GM18498 (cell line): ENCODE results near the gene DDX5.
"Not testable (repeated sequence)": the region's sequence is repeated elsewhere in the genome, so short reads cannot be mapped to it uniquely, and the experiment has no call there.

Source experiments
- ATAC-seq: cut with Tn5 transposase; IDR thresholded peaks from one replicate; pipeline ENCODE4 v1.9.1; 2021; ENCODE audit warnings: mild to moderate bottlenecking, moderate library complexity; ENCODE audit not compliant: unreplicated experiment

The DDX5 gene

DNA sequence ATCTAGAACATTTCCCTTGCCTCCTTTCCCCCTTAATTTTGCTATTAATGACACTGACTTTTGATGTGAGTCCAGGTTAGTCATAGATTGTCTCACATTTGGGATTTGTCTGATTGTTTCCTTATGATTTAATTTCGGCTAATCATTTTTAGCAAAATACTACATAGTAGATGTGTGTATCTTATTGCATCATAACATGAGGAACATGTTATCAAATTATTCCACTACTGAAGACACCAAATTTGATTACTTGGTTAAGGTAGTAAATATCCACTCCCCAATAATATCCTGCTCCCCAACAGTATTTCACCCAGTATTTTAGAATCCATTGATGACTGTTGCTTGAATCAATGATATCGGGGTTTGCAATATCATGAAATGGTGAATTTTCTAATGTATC, 12.0 kb downstream of the DDX5 start:
- no peak for ATAC-seq

DNA sequence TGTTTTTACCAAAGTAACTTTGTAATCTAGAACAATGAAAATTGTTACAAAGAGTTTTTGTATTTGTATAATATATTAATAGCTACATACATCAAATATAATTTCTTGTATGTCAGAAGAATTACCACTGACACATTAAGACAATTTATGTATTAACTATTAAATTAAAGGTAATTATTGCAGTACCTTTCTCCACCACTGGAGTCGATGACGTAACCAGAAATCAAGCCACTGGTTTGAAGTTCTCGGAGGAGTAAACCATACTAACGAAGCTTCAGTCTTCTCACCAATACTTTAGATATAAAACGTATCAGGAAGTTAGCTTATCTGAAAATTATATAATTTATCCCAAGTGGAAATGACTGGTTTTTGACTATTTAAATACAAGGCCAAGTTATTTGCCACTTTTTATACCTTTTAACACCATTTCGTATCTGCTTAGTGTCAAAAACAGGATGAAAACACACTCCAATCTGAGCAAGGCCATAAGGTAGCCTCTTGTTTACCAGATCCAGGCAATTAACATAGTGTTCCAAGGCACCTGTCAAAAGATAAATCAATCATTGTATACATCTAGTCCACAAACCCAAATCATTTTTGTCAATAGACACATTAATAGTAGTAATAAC, 13.5 kb downstream of the DDX5 start:
- ATAC-seq = no peak

DNA sequence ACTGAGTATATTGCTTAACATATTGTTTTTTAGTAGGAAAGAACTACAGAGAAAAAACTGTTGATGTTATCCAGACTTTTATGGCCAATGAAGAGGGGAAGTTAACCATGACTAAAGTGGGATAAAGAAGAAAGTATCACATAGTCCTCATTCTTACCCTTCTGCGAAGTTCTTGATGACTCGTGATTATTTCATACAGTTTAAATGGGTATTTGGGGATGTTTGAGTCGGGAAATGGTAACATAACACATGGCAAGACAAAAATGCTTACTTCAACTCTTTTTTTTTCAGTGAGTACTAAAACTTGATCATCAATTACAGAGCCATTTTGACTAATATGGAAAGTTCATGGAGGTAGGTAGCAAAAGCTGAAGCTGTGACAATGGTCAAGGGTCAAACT, 14.1 kb downstream of the DDX5 start:
- no peak for ATAC-seq

DNA sequence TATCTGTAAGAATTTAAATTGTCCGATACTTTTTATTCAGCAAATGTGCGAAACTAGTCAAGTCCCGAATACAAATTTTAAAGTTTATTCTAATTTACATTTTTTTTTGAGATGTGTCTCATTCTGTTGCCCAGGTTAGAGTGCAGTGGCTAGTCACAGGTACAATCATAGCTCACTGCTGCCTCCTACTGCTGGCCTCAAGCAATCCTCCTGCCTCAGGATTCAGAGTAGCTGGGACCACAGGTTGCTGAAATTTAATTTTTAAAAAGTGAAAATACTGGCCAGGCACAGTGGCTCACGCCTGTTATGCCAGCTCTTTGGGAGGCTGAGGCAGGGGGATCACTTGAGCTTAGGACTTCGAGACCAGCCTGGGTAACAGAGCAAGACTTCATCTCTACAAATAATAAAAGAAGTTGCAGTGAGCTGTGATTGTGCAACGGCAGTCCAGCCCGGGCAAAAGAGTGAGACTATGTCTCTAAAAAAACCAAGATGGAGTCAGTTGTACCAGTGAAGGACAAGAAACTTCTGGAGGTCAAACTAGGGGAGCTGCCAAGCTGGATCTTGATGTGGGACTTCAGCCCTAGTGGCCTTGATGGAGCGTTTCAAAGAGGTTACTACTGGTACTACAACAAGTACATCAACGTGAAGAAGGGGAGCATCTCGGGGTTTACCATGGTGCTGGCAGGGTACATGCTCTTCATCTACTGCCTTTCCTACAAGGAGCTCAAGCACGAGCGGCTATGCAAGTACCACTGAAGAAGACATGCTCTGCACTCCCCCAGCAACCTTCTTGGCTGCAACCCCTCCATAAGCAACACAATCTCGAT, 14.8 kb downstream of the DDX5 start:
- ATAC-seq = no peak

DNA sequence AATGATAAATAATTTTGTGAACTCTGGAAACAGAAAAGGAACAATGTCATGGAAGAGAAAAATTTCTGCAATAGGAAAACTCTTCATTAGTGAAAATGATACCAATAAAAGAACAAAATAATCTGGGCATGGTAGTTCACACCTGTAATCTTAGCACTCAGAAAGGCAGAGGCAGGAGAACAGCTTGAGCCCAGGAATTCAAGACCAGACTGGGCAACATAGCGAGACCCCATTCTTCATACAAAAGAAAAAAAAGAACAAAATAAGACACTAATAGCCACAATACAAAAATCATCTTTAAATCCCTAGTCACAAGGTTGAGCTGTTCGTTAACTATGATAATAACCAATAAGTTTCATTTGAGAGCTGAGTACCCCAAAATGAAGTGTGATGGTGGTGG, 17.8 kb downstream of the DDX5 start:
- ATAC-seq = no peak

DNA sequence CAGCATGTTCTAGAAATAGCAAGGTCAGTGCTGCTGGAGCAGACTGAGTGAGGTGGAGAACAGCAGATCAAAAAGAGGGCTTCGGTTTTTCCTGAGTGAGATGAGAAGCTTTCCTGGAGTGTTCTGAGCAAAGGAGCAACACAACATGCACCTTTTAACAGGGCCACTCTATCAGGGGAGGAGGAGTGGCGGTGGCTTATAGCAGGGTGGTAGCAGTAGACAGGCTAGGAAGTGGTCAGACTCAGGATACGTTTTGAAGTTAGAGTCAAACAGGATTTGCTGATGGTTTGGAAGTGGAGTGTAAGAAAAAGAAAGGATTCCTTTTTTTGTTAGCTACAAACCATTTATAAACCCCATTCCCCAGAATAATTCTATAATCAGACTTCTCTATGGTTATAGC, 21.7 kb downstream of the DDX5 start:
- no peak for ATAC-seq

DNA sequence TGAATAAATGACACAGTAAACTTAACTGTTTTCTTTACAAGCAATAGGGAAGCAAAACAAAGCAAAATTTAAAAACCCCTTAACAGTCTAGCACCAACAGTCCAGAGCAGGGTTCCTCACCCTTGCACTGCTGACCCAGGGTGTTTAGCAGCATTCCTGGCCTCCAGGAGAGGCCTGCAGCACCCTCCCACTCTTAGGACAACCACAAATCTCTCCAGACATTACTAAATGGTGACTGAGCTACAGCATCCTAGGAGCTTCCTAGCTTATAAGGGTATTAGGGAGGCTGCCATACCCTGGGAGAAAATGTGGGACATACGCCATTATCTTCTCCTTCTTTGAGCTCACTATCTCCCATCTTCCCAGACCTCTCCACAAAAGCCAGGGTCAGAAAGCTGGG, 25.1 kb downstream of the DDX5 start:
- ATAC-seq = no peak

DNA sequence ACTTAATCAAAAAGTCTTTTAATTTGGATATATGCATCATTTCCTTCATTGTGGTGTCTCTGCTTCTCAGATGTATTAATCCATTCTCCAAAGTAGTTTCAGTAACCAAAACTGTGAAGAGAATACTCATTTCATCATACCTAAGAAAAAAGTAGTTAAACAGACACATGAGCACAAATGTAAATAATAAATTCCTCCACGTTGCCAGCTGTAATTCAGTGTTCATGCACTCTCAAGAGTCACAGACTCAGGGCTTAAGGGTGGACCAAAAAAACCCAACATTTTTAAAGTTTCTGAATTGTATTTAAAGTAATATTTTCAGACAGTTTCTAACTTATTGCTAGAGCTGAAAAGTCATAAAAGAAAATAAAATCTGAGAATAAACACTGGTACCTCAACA, 28.2 kb downstream of the DDX5 start:
- ATAC-seq = no peak

DNA sequence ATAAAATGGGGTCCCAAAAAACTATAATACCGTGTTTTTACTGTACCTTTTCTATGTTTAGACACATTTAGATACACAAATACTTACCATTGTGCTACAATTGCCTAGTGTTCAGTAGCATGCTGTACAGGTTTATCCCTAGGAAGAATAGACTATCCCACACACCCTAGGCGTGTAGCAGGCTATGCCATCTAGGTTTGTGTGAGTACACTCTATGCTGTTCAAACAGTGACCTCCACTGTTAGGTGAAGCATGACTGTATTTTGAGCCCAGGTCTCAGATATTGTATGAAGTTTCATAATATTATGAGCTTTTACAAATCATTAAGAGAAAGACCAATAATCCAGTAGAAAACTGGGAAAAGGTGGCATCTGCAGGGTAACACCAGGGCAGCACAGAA, 33.5 kb downstream of the DDX5 start:
- ATAC-seq = no peak

DNA sequence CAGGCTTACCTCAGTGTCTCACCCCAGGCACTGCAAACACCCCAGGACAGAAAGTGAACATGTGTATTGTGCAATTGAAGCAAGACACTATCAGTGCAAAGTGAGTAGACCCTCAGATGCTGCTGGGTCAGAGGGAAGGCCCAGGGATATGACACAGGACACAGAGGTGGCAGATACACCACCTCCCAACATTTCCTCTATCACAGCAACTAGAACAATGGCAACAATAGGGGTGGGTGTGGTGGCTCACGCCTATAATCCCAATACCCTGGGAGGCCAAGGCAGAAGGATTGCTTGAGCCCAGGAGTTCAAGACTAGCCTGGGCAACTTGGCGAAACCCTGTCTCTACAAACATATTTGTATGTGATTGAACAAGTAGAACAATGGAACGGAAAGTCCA, 34.6 kb downstream of the DDX5 start:
- ATAC-seq = no peak

DNA sequence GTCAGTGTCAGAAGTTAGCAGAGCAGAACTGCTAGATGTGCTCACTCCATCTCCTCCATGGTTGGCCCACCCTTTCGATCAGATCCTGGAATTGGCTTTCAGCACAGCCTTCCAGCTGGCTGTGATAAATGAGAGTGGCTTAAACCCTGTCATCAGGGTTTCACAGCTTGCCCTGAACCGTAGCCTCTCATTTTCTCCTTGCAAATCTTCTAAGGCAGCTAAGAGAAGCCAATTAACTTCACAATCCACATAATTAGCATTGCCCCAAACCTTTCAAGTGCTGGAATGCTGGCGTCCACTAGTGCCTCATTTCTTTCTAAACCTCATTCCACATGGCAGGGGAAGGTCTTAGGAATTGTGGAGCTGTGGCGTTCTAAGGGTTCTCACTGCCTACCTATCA, 35.5 kb downstream of the DDX5 start:
- no peak for ATAC-seq

DNA sequence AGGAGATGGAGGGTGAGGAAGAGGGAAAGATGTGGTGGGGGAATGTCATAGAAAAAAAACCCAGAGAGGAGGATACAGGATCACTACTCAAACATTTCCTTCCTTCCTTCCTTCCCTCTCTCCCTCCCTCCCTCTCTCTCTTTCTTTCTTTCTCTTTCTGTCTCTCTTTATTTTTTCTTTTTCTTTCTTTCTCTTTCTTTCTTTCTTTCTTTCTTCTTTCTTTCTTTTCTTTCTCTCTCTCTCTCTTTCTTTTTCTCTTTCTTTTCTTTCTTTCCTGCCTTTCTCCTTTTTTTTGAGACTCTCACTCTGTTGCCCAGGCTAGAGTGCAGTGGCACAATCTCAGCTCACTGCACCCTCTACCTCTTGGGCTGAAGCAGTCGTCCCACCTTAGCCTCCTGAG, 39.3 kb downstream of the DDX5 start:
- ATAC-seq = not testable (repeated sequence)

DNA sequence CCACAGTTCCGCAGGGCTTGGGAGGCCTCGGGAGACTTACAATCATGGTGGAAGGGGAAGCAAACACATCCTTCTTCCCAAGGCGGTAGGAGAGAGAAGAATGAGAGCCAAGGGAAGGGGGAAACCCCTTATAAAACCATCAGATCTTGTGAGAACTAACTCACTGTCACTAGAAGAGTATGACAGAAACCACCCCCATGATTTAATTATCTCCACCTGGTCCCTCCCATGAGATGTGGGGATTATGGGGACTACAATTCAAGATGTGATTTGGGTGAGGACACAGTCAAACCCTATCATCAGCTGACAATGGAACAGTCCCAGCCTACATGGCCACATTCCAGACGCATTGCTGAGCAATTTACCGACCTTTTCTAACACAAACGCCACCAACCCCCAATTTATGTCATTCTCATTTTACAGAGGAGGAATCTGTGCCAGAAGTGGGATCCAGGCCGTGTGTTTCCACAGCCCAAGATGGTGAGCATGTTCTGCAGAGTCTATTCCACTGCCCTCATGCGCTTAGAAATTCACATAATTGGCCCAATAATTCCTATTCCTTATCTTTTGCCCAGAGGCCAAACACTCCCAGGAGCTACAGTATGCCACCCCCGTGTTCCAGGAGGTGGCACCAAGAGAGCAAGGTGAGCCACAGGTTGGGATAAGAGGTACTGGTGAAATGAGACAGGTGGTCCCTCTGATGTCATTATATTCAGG, 39.9 kb downstream of the DDX5 start:
- ATAC-seq = no peak

DNA sequence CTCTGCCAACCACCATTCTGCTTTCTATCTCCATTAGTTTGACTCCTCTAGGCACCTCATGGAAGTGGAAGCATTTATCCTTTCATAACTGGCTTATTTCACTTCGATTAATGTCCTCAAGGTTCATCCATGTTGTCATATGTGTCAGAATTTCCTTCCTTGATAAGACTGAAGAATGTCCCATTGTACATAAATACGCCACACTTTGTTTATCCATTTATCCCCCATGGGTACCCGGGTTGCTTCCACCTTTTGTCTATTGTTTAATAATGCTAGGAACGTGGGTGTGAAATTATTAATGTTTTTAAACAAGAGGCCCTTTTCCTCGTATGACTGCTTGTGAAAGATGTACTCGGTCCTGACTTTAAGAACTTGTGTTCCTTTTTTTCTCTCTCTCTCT, 44.3 kb downstream of the DDX5 start:
- no peak for ATAC-seq

DNA sequence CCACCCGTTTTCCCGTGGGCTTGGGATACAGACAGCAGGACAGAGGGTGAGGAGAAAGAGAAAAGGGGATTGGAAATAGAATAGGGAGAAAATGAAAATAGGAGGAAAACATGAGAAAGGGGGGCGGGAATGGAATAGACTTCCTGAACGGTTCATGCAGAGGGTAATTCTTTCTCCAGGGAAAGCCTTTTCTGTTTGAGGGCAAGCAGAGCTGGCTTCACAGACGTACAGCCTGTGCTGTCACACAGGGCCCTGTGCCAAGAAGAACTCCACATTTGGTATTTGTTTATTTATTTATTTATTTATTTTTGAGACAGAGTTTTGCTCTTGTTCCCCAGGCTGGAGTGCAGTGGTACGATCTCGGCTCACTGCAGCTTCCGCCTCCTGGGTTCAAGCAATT, 45.1 kb downstream of the DDX5 start:
- ATAC-seq = no peak

DNA sequence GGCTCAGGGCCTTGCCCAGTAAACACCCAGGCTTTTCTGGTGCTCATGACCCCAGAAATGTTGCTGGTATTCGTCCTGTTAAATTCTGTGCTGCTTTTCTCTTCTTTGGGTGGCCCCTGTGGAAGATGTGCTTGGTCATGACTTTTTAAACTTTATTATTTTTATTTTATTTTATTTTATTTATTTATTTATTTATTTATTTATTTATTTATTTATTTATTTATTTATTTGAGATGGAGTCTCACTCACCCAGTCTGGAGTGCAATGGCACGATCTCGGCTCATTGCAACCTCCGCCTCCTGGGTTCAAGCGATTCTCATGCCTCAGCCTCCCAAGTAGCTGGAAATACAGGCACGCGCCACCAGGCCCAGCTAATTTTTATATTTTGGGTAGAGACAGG, 46.3 kb downstream of the DDX5 start:
- not testable (repeated sequence) for ATAC-seq

DNA sequence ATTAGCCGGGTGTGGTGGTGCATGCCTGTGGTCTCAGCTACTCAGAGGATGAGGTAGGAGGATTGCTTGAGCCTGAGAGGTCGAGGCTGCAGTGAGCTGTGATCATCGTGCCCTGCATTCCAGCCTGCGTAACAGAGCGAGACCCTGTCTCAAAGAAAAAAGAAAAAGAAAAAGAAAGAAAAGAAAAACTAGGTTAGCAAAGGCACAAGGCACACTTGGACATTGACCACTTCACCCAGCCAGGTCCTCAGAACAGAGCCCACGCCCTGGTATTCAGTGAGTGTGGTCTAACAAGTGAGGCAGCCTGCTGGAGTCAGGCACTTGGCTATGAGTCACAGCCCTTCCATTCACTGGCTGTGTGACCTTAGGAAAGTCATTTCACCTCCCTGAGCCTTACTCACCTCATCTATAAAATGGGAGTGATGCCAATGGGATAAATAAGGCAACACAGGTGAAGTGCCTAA, 46.8 kb downstream of the DDX5 start:
- ATAC-seq = no peak

DNA sequence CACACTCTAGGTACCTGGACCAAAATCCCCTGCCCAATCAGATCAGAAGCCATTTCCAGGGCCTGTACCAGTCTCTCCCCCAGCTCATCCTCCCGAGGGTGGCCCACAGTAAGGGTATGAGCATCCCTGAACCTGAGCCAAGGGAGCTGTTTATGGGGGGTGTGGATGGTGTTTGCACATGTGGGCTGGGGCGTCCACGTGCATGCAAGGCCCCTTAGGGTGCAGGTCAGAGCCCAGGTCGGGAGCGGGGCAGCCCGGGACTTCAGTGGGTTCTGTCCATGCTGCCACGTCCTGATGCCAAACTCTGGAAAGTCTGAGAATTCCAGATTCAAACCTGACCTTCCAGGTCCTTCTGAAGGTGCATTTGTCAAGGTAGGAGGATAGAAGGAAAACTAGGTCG, 47.3 kb downstream of the DDX5 start:
- ATAC-seq = no peak

DNA sequence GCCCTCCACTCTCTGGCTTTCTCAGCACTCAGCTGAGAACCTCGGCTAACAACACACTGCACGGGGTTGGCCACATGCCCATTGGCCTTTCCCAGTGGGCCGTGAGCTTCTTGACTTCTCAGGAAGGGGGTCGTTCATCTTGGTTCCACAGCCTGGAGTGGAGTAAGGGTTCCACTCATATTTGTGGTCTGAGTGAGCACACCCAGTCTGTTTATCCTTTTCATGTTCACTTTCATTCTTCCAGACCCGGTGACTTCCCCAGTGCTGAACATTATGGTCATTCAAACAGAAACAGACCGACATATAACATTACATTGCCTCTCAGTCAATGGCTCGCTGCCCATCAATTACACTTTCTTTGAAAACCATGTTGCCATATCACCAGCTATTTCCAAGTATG, 48.9 kb downstream of the DDX5 start:
- no peak for ATAC-seq

DNA sequence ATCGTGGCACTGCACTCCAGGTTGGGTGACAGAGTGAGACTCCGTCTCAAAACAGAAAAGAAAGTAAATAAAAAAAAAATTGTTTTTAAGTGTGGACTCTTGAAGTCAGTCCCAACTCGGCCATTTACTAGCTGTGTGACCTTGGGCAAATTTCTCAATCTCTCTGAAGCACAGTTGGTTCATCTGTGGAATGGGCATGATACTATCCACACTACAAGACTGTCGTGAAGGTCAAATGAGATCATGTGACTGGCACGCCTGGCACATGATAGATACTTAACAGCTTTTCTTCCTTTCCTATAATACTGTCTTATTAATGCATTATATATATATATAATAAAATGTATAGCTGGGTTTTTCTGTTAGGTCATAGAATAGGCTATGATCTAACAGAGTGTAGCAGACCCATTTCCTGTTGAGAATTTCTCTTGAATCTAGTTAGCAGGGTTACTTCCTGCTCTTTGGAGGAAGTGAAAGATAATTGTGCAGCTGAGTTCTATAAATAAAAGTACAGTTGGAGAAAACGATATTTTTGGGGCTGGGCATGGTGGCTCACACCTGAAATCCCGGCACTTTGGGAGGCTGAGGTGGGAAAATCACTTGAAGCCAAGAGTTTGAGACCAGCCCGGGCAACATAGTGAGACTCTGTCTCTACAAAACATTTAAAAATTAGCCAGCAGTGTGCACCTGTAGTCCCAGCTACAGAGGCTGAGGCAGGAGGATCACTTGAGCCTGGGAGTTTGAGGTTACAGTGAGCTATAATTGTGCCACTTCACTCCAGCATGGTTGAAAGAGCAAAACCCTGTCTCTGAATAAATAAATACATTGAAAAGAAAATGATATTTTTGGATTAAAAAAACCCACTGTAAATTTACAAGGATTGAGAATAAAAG, 49.9 kb downstream of the DDX5 start:
- ATAC-seq = peak; percentile 67

DNA sequence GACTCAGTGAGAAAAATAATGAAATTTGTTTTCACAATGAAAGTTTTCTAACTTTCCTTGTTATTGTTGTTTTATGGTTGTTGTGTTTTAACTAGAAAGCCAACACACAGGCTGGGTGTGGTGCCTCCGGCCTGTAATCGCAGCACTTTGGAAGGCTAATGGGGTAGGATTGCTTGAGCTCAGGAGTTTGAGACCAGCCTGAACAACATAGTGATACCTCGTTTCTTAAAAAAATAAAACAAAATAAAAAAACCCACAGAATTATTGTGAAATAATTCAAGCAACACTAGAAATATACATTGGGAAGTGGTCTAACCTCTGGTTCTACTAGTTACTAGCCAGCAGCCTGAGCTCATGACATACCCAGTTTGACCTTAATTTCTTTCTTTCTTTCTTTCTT, 56.5 kb downstream of the DDX5 start:
- no peak for ATAC-seq
